ENCODE results near the gene CORO2A. TPM values are rescaled to one million over a fixed set of nuclear protein-coding genes. Genes with fewer than 3 reads are reported as not detected.

The CORO2A gene
- total RNA-seq, 6 experiments from 2014 or later: 0.84 to 2.4 (median 1.1) TPM

GRCh38 chr9:98148486-98148885 is 44.0 kb downstream of the CORO2A start:
- Mint-ChIP-seq H3K36me3 (ENCODE audit: low read depth) (no peaks in the 10 kb centered on the region), H3K27me3 (ENCODE audit: insufficient read depth) (peaks cover 5% of the 10 kb centered on the region)

GRCh38 chr9:98147582-98147981 is 44.9 kb downstream of the CORO2A start:
- DNase-seq: no peak
- peaks cover 5% of the 10 kb centered on the region for H3K27me3 Mint-ChIP-seq (ENCODE audit: insufficient read depth)
- no peaks in the 10 kb centered on the region for H3K9me3 Mint-ChIP-seq
- H3K36me3 Mint-ChIP-seq (ENCODE audit: low read depth): no peaks in the 10 kb centered on the region
- TF ChIP-seq CTCF (IDR thresholded peaks at IDR 0.05): no peak
- no peak overlapping the region for H3K27ac Mint-ChIP-seq
- H3K4me1 Mint-ChIP-seq (ENCODE audit: low read depth): peaks cover 7% of the 10 kb centered on the region
- no peak overlapping the region for H3K4me3 Mint-ChIP-seq

More at GRCh38 chr9:98148486-98148885, 44.0 kb downstream of the CORO2A start:
- H3K27ac Mint-ChIP-seq: no peak overlapping the region
- TF ChIP-seq CTCF (IDR thresholded peaks at IDR 0.05): no peak
- no peak for DNase-seq
- no peak overlapping the region for H3K4me3 Mint-ChIP-seq
- H3K9me3 Mint-ChIP-seq: no peaks in the 10 kb centered on the region
- peaks cover 7% of the 10 kb centered on the region for H3K4me1 Mint-ChIP-seq (ENCODE audit: low read depth)

- TF ChIP-seq CTCF (IDR thresholded peaks at IDR 0.05): no peak
- H3K4me1 Mint-ChIP-seq (ENCODE audit: low read depth): peaks cover 7% of the 10 kb centered on the region
- no peak overlapping the region for H3K27ac Mint-ChIP-seq
- no peak overlapping the region for H3K4me3 Mint-ChIP-seq
- peak; percentile 4 for DNase-seq
- H3K27me3 Mint-ChIP-seq (ENCODE audit: insufficient read depth): peaks cover 7% of the 10 kb centered on the region
- H3K9me3 Mint-ChIP-seq: no peaks in the 10 kb centered on the region
- no peaks in the 10 kb centered on the region for H3K36me3 Mint-ChIP-seq (ENCODE audit: low read depth)
These were observed 46.1 kb downstream of the CORO2A start for GRCh38 chr9:98146101-98146991.

- Mint-ChIP-seq H3K27ac (no peak overlapping the region), H3K27me3 (ENCODE audit: insufficient read depth) (peaks cover 10% of the 10 kb centered on the region), H3K4me3 (no peak overlapping the region), H3K36me3 (ENCODE audit: low read depth) (no peaks in the 10 kb centered on the region), H3K9me3 (no peaks in the 10 kb centered on the region), H3K4me1 (ENCODE audit: low read depth) (peaks cover 7% of the 10 kb centered on the region)
- no peak for TF ChIP-seq CTCF (IDR thresholded peaks at IDR 0.05)
- no peak for DNase-seq
These were observed 47.8 kb downstream of the CORO2A start for GRCh38 chr9:98144631-98145030.

- Mint-ChIP-seq H3K4me1 (ENCODE audit: low read depth) (peaks cover 7% of the 10 kb centered on the region), H3K4me3 (no peak overlapping the region), H3K27ac (no peak overlapping the region), H3K9me3 (no peaks in the 10 kb centered on the region), H3K36me3 (ENCODE audit: low read depth) (no peaks in the 10 kb centered on the region), H3K27me3 (ENCODE audit: insufficient read depth) (peaks cover 9% of the 10 kb centered on the region)
- DNase-seq: no peak
- TF ChIP-seq CTCF (IDR thresholded peaks at IDR 0.05): no peak
These were observed 48.4 kb downstream of the CORO2A start for GRCh38 chr9:98144076-98144475.

All from HFFc6 (cell line).